OCI-LY1 (cell line): ENCODE data around the gene DNAJA3.

Experiments
- CTCF ChIP-seq: fragments of 200-600 bp; sonication (generic), shearing (Covaris generic); IDR thresholded peaks from 2 replicates; pipeline ENCODE4 v1.5.1; 2017; ENCODE audit warnings: mild to moderate bottlenecking, antibody characterized with exemption, low read length, moderate library complexity, mixed read lengths
- EZH2 ChIP-seq: fragments of 200-600 bp; sonication (generic), shearing (Covaris generic); IDR thresholded peaks from 2 replicates; pipeline ENCODE4 v1.8.0; 2017; ENCODE audit warnings: borderline replicate concordance, mixed run types, mild to moderate bottlenecking, antibody characterized with exemption, low read length, moderate library complexity, mixed read lengths

DNA sequence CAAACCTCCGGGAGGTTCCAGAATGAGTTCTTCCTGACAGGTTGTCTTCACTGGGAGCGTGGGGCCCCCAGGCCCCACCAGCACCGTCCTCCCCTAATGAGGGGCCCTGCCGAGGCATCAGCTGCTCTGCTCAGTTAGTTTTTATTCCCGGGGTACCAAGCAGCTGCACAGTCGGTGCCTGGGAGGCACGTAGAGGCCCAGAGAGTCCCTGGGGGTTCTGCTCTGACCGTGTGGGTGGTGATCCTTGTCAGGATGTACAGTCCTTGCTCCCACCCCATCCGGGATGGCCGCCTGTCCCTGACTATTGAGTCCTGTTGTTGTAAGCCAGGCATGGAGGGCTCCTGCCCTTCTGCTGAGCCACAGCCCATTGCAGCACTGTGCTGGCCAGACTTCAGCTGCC, 30.3 kb downstream of the DNAJA3 start:
- TF ChIP-seq CTCF (no peak), EZH2 (no peak)
